Lung (tissue), 16 donors: ENCODE results near the gene EXO1. TPM values are rescaled to one million over a fixed set of nuclear protein-coding genes. Genes with fewer than 3 reads are reported as not detected.

Source experiments
- ATAC-seq: fragments of 200-7000 bp; cut with Tn5 transposase; one replicate; pipeline ENCODE4 v1.9.1; 2020; ENCODE audit warnings: moderate number of reproducible peaks; ENCODE audit not compliant: insufficient read depth, low FRiP score
- DNase-seq, 3 donors: peaks; one replicate each; pipeline ENCODE4 v3.0.0-alpha.2; 2013 to 2017
- H3K27ac ChIP-seq, 2 donors: one replicate each; pipeline ENCODE4 v1.5.1; 2013; ENCODE audit warnings: mild to moderate bottlenecking in 2 of 2, moderate library complexity in 2 of 2, control low read depth in 1 of 2, inconsistent platforms in 1 of 2, low read depth in 1 of 2, low read length in 1 of 2
- H3K27me3 ChIP-seq, 3 donors: one replicate each; pipeline ENCODE4 v1.5.1; 2013; ENCODE audit warnings: low read length in 2 of 3; ENCODE audit not compliant: control insufficient read depth in 3 of 3, insufficient read depth in 3 of 3
- H3K36me3 ChIP-seq, 4 donors: one replicate each; pipeline ENCODE4 v1.5.1; 2013; ENCODE audit warnings: low read length in 4 of 4, mild to moderate bottlenecking in 1 of 4, moderate library complexity in 1 of 4; ENCODE audit not compliant: control insufficient read depth in 4 of 4, insufficient read depth in 4 of 4
- H3K4me1 ChIP-seq, 5 donors: one replicate each; pipeline ENCODE4 v1.5.1; 2013; ENCODE audit warnings: low read length in 5 of 5, mild to moderate bottlenecking in 2 of 5, moderate library complexity in 1 of 5; ENCODE audit not compliant: control insufficient read depth in 5 of 5, insufficient read depth in 5 of 5
- H3K4me3 ChIP-seq: one replicate; pipeline ENCODE4 v1.5.1; 2013; ENCODE audit warnings: mild to moderate bottlenecking, control low read depth, moderate library complexity
- H3K9ac ChIP-seq, 2 donors: one replicate each; pipeline ENCODE4 v1.5.1; 2013; ENCODE audit warnings: low read length in 2 of 2, control low read depth in 1 of 2; ENCODE audit not compliant: insufficient read depth in 1 of 2
- H3K9me3 ChIP-seq, 4 donors: one replicate each; pipeline ENCODE4 v1.5.1; 2013; ENCODE audit warnings: low read length in 3 of 4, mild to moderate bottlenecking in 1 of 4, moderate library complexity in 1 of 4; ENCODE audit not compliant: control insufficient read depth in 4 of 4, insufficient read depth in 3 of 4
- WGBS, 2 donors: extraction: QIAGEN DNeasy Blood & Tissue Kit; methylation state at CpG; one replicate each; pipeline ENCODE4 v1.1.7; 2013; 5-methylcytosine and 5-hydroxymethylcytosine counted together
- long read RNA-seq, 5 donors: transcript quantifications; one replicate each; lab custom pipeline, GENCODE V29; 2026
- polyA plus RNA-seq, 2 donors: library from polyadenylated mRNA; stranded (reverse); fragments of 200-250 nt; gene quantifications; one replicate each; pipeline ENCODE4 v1.2.1, GENCODE V29; 2013
- total RNA-seq, 2 donors: library from RNA; depleted of rRNA in 1 of 2; stranded (reverse); fragments of >200 nt in 1 of 2; gene quantifications; one replicate each; pipeline ENCODE4 v1.2.1, GENCODE V29; 2014 to 2021
- TF ChIP-seq, protein P1 (sequence below): IDR thresholded peaks from 2 replicates; pipeline ENCODE4 v1.5.1; 2012; ENCODE audit warnings: mild to moderate bottlenecking; ENCODE audit errors: control extremely low read depth, extremely low read depth
- donor health status: control.
- donor health status: control.
- donor health status: Bipolar disorder and iron deficiency.
- donor health status: healthy.
- donor health status: DM: yes; HTN: yes; CAD: no.

EXO1 gene
- total RNA-seq (1 to 10 TPM; 1.3 to 2.5 TPM), polyA plus RNA-seq (under 1 TPM; 0.44 to 0.55 TPM)
- long read RNA-seq, donor 1, result 0 reads
- long read RNA-seq, donor 2, result 0 reads
- long read RNA-seq, donor 3, result 0 reads
- long read RNA-seq, donor 4, result 0 reads
- long read RNA-seq, donor 5, result 0 reads

DNA sequence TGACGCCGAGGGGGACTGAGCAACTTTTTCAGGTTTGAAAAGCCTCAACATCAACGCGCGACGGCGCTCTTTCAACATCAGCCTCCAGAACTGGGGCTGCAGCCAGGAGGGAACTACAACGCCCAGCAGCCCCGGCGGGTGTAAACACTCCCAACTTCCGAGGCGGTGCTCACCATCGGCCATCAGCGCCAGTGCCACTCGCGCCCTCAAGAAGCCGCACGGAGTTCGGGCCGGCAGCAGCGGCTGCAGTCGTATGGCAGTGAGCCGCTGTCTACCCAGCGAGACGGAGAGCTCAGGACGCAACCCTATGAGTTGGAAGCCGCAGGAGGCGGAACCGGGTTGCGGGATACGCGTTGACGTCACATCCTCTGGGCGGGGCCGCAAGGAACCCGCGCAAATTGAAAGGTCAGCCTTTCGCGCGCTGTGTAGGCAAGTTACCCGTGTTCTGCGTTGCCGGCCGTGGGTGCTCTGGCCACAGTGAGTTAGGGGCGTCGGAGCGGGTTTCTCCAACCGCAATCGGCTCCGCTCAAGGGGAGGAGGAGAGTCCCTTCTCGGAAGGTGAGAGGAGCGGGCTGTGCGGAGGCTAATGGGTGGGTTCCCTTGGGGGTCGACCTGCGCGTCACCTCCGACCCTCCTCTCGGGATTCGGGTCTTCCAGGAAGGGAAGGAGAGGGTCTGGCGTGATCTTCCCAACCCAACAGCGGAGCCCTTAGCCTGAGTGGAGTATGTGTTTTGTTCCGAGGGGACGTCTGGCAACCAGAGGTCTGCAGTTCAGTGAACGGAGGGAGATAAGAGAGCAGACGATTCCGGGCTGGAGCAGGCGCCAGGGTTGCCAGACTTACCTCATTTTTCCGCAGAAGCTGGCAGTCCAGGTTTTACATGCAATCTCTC is at the start of gene EXO1:
Gene EXO1, plus strand, starts transcription at position 409 of the 890 bp plus-strand sequence. CDS start 2,222 bp downstream, outside the sequence.
- Histone ChIP-seq H3K27ac (peak within 1 kb of the TSS; percentile 98 to 100), H3K36me3 (peaks cover 0 to 4% (median 0%) of the 10 kb centered on the region in 4 donors), H3K9me3 (no peaks in the 10 kb centered on the region), H3K9ac (peak within 1 kb of the TSS; percentile 43 to 90), H3K4me3 (peak within 1 kb of the TSS; percentile 97), H3K27me3 (peaks cover 0 to 1% (median 0%) of the 10 kb centered on the region in 3 donors), H3K4me1 (peaks cover 0 to 23% (median 5%) of the 10 kb centered on the region in 5 donors)
- WGBS, 2 donors, result 0 to 1% methylated on average over 67 to 68 of the region's 68 CpGs
- peak; percentile 95 to 97 (median 97) for DNase-seq
- TF ChIP-seq, protein P1, sequence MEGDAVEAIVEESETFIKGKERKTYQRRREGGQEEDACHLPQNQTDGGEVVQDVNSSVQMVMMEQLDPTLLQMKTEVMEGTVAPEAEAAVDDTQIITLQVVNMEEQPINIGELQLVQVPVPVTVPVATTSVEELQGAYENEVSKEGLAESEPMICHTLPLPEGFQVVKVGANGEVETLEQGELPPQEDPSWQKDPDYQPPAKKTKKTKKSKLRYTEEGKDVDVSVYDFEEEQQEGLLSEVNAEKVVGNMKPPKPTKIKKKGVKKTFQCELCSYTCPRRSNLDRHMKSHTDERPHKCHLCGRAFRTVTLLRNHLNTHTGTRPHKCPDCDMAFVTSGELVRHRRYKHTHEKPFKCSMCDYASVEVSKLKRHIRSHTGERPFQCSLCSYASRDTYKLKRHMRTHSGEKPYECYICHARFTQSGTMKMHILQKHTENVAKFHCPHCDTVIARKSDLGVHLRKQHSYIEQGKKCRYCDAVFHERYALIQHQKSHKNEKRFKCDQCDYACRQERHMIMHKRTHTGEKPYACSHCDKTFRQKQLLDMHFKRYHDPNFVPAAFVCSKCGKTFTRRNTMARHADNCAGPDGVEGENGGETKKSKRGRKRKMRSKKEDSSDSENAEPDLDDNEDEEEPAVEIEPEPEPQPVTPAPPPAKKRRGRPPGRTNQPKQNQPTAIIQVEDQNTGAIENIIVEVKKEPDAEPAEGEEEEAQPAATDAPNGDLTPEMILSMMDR, result peak; percentile 34
- peak; percentile 97 for ATAC-seq

DNA sequence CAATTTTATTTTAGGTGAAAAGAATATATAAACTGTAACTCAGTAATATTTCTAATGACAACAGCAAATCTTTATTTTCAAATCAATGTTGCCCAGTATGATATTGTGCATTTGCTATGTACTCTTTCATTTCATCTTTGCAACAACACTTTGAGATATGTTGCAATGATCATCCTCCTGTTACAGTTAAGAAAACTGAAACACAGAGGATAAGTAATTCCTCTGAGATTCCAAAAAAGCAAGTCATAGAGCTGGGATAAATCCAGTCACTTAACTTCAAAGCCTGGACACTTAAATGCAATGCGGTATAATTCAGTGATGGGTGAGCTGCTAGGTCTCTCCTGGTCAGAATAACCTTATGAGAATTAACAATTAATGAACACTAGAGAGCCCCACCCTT is 48.6 kb upstream of the EXO1 start:
- Histone ChIP-seq H3K4me3 (no peak overlapping the region), H3K27ac (no peak overlapping the region), H3K9ac (no peak overlapping the region), H3K27me3 (no peaks in the 10 kb centered on the region), H3K4me1 (no peaks in the 10 kb centered on the region), H3K9me3 (no peaks in the 10 kb centered on the region), H3K36me3 (no peaks in the 10 kb centered on the region)
- TF ChIP-seq, protein P1, result no peak
- DNase-seq, result no peak
- WGBS, 2 donors, result 95 to 100% methylated on average over 1 of the region's 1 CpG
- no peak for ATAC-seq

DNA sequence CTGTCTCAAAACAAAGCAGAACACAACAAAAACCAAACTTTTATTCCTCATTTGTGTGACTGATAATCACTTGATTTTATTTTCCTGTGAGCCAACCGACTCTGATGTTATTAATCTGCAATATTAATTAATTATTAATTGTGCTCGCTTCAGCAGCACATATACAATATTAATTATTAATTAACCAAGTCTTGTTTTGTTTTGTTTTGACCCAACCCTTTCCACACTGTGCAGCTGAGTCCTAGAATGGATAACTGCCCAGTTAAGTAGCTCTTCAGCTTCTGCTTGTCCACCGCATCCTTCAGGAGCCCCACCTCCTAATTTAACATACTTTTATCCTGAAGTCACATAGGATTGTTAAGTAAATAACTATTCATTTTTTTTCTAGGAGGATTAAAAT is 47.4 kb upstream of the EXO1 start:
- ATAC-seq (no peak), DNase-seq (no peak)
- no peaks in the 10 kb centered on the region for H3K27me3 ChIP-seq
- H3K27ac ChIP-seq, result no peak overlapping the region
- no peaks in the 10 kb centered on the region for H3K36me3 ChIP-seq
- WGBS, 2 donors, result 69 to 78% methylated on average over 3 of the region's 3 CpGs
- no peak overlapping the region for H3K4me3 ChIP-seq
- H3K9me3 ChIP-seq, result no peaks in the 10 kb centered on the region
- H3K9ac ChIP-seq, result no peak overlapping the region
- H3K4me1 ChIP-seq, result no peaks in the 10 kb centered on the region
- TF ChIP-seq, protein P1, result no peak
